HCT116 (cell line): Measurements from ENCODE around the gene NFIA. TPM values are rescaled to one million over a fixed set of nuclear protein-coding genes. Genes with fewer than 3 reads are reported as not detected.

Experiments
- ATAC-seq: fragments of 200-7000 bp; cut with Tn5 transposase; 2 replicates; pipeline ENCODE4 v1.9.1; 2020; ENCODE audit warnings: mild to moderate bottlenecking, moderate library complexity
- BruUV-seq: library from RNA; stranded (reverse); fragments of 400-500 nt; replicated peaks from 2 replicates; lab custom pipeline; 2021; lab: Mats Ljungman, UMichigan
- CTCF ChIA-PET: fragments of 300-600 bp; sonication (Branson Sonifier 250); formaldehyde crosslinking; loops from one replicate; lab custom pipeline; 2021; ENCODE audit warnings: antibody characterized with exemption; lab: Charles Lee
- POLR2A ChIA-PET: fragments of 300-600, 350-600 bp; sonication (Branson Sonifier 250); formaldehyde crosslinking; loops from one replicate; lab custom pipeline; 2021; ENCODE audit warnings: antibody characterized with exemption; lab: Charles Lee
- RAD21 ChIA-PET, 2 experiments: fragments of 300-600 bp; sonication (Branson Sonifier 250); formaldehyde crosslinking; loops; one replicate each; lab custom pipeline; 2023; ENCODE audit warnings: low total read pairs in 2 of 2; ENCODE audit not compliant: uncharacterized antibody in 2 of 2, unreplicated experiment in 2 of 2, low non-redundant PET in 1 of 2; lab: Charles Lee
- DNase-seq: peaks from one replicate; pipeline ENCODE4 v3.0.0-alpha.2; 2010; ENCODE audit warnings: low read depth, low spot score
- H2AFZ ChIP-seq: fragments of 200-600 bp; shearing (Covaris generic), sonication (generic); 2 replicates; pipeline ENCODE4 v1.6.1; 2017; ENCODE audit warnings: low read depth, mixed run types, mixed read lengths, antibody characterized with exemption, low read length; ENCODE audit not compliant: poor library complexity, severe bottlenecking
- H3K27ac ChIP-seq: 2 replicates; pipeline ENCODE4 v1.5.1; 2012; ENCODE audit warnings: low read depth, low read length
- H3K27me3 ChIP-seq: fragments of 200-600 bp; sonication (generic); 2 replicates; pipeline ENCODE4 v1.6.1; 2016; ENCODE audit warnings: mixed run types, low read length, mixed read lengths; ENCODE audit not compliant: insufficient read depth
- H3K36me3 ChIP-seq, 2 experiments: fragments of 200-500 bp in 1 of 2; fragments of 200-600 bp in 1 of 2; sonication (Bioruptor generic) in 1 of 2; sonication (generic) in 1 of 2; 2 replicates each; pipeline versions ENCODE4 v1.5.1 to v1.6.1; 2014 to 2016; ENCODE audit warnings: low read length in 2 of 2, inconsistent platforms in 1 of 2, mixed read lengths in 1 of 2, mixed run types in 1 of 2; ENCODE audit not compliant: insufficient read depth in 2 of 2, control insufficient read depth in 1 of 2
- H3K4me1 ChIP-seq, 2 experiments: fragments of 200-600 bp in 1 of 2; sonication (generic) in 1 of 2; 2 replicates each; pipeline versions ENCODE4 v1.5.1 to v1.6.1; 2012 to 2017; ENCODE audit warnings: low read length in 2 of 2, inconsistent platforms in 1 of 2, mild to moderate bottlenecking in 1 of 2, mixed read lengths in 1 of 2, mixed run types in 1 of 2, moderate library complexity in 1 of 2; ENCODE audit not compliant: insufficient read depth in 2 of 2, control insufficient read depth in 1 of 2
- H3K4me2 ChIP-seq: fragments of 200-600 bp; sonication (generic); 2 replicates; pipeline ENCODE4 v1.6.1; 2017; ENCODE audit warnings: mixed run types, low read length, mixed read lengths
- H3K4me3 ChIP-seq, 2 experiments: fragments of 200-600 bp in 1 of 2; sonication (generic) in 1 of 2; replicated peaks in 1 of 2; 2 replicates each; pipeline ENCODE4 v1.5.1; 2011 to 2016; ENCODE audit warnings: low read length in 2 of 2, control low read depth in 1 of 2, low read depth in 1 of 2, mild to moderate bottlenecking in 1 of 2, mixed read lengths in 1 of 2, mixed run types in 1 of 2
- H3K79me2 ChIP-seq: fragments of 200-600 bp; sonication (generic); 2 replicates; pipeline ENCODE4 v1.6.1; 2017; ENCODE audit warnings: mild to moderate bottlenecking, mixed run types, low read length, moderate library complexity, mixed read lengths; ENCODE audit not compliant: insufficient read depth
- H3K9ac ChIP-seq: fragments of 200-600 bp; sonication (generic); 2 replicates; pipeline ENCODE4 v1.6.1; 2016; ENCODE audit warnings: low read length, mixed read lengths
- H3K9me2 ChIP-seq: fragments of 200-600 bp; sonication (generic), shearing (Covaris generic); 2 replicates; pipeline ENCODE4 v1.6.1; 2017; ENCODE audit warnings: mixed run types, mild to moderate bottlenecking, moderate library complexity; ENCODE audit not compliant: insufficient read depth
- H3K9me3 ChIP-seq, 2 experiments: fragments of 200-500 bp in 1 of 2; fragments of 200-600 bp in 1 of 2; sonication (Bioruptor generic) in 1 of 2; sonication (generic) in 1 of 2; 2 replicates each; pipeline ENCODE4 v1.6.1; 2014 to 2017; ENCODE audit warnings: low read length in 2 of 2, mixed read lengths in 2 of 2, inconsistent platforms in 1 of 2, low read depth in 1 of 2, mild to moderate bottlenecking in 1 of 2, mixed run types in 1 of 2, moderate library complexity in 1 of 2; ENCODE audit not compliant: control insufficient read depth in 1 of 2, insufficient read depth in 1 of 2
- H4K20me1 ChIP-seq: fragments of 200-600 bp; sonication (generic), shearing (Covaris generic); 2 replicates; pipeline ENCODE4 v1.6.1; 2017; ENCODE audit warnings: mixed run types, mild to moderate bottlenecking, moderate library complexity; ENCODE audit not compliant: insufficient read depth
- CBX3 ChIP-seq: IDR thresholded peaks from 2 replicates; pipeline ENCODE4 v1.6.1; 2012; ENCODE audit warnings: low read depth
- CTCF ChIP-seq, 3 experiments: fragments of 200-600 bp in 1 of 3; sonication (generic) in 1 of 3; IDR thresholded peaks in 2 of 3; conservative IDR thresholded peaks in 1 of 3; 2 replicates each; pipeline ENCODE4 v1.5.1; 2012 to 2017; ENCODE audit warnings: low read depth in 2 of 3, low read length in 2 of 3, antibody characterized with exemption in 1 of 3, borderline replicate concordance in 1 of 3, control low read depth in 1 of 3, mild to moderate bottlenecking in 1 of 3, mixed read lengths in 1 of 3, mixed run types in 1 of 3, moderate library complexity in 1 of 3; ENCODE audit not compliant: insufficient read depth in 1 of 3
- EZH2 ChIP-seq: fragments of 200-600 bp; sonication (generic); IDR thresholded peaks from 2 replicates; pipeline ENCODE4 v1.6.1; 2017; ENCODE audit warnings: antibody characterized with exemption, mixed run types
- JUND ChIP-seq: IDR thresholded peaks from 2 replicates; pipeline ENCODE4 v1.6.1; 2012
- MAX ChIP-seq: IDR thresholded peaks from 2 replicates; pipeline ENCODE4 v1.6.1; 2012
- POLR2A ChIP-seq: IDR thresholded peaks from 2 replicates; pipeline ENCODE4 v1.7.0; 2011; ENCODE audit warnings: borderline replicate concordance; ENCODE audit not compliant: insufficient read depth, insufficient read length; ENCODE audit errors: extremely low read depth
- RAD21 ChIP-seq: IDR thresholded peaks from 2 replicates; pipeline ENCODE4 v1.6.1; 2012; ENCODE audit warnings: low read depth, mild to moderate bottlenecking
- SRF ChIP-seq: IDR thresholded peaks from 2 replicates; pipeline ENCODE4 v1.6.1; 2012; ENCODE audit warnings: low read depth
- TCF7L2 ChIP-seq: IDR thresholded peaks from 2 replicates; pipeline ENCODE4 v1.7.0; 2011; ENCODE audit warnings: borderline replicate concordance, inconsistent platforms; ENCODE audit not compliant: insufficient read depth, insufficient read length; ENCODE audit errors: extremely low read depth
- ZFX ChIP-seq: fragments of 450-650 bp; IDR thresholded peaks from 2 replicates; pipeline ENCODE4 v1.6.1; 2017
- ZNF274 ChIP-seq: fragments of 200-500 bp; sonication (Bioruptor generic); IDR thresholded peaks from 2 replicates; pipeline ENCODE4 v1.6.1; 2014; ENCODE audit warnings: mild to moderate bottlenecking, low read depth, low read length, inconsistent platforms
- intact Hi-C: fragments of 100-400 bp; cut with micrococcal nuclease; formaldehyde crosslinking; loops from 2 replicates; pipeline ENCODE4 v1.10.0; 2022
- total RNA-seq: library from RNA; stranded (reverse); gene quantifications from one replicate; pipeline ENCODE4 v1.2.1, GENCODE V29; 2021; ENCODE audit not compliant: unreplicated experiment

The NFIA gene
- total RNA-seq, 1 experiment from 2014 or later: 17.2 TPM

- no peak overlapping the region for H3K27ac ChIP-seq
- ChIA-PET POLR2A (no interaction called here), RAD21 (no interaction called here), CTCF (no interaction called here)
- H3K9me2 ChIP-seq: no peaks in the 10 kb centered on the region
- no peak overlapping the region for H3K4me2 ChIP-seq
- H3K36me3 ChIP-seq: no peaks in the 10 kb centered on the region
- no peaks in the 10 kb centered on the region for H3K9me3 ChIP-seq
- no peak overlapping the region for H3K9ac ChIP-seq
- H3K27me3 ChIP-seq: no peaks in the 10 kb centered on the region
- BruUV-seq: no TSS peak
- DNase-seq (no peak), ATAC-seq (no peak)
- H3K4me3 ChIP-seq: no peak overlapping the region
- TF ChIP-seq ZFX (no peak), RAD21 (no peak), JUND (no peak), EZH2 (no peak), CTCF (IDR thresholded peaks at IDR 0.05 in 2 of 3, conservative IDR thresholded peaks at IDR 0.05 in 1 of 3; ENCODE audit: borderline replicate concordance in 1 of 3, insufficient read depth in 1 of 3, low read depth in 2 of 3, low read length in 2 of 3) (no peak)
- no peaks in the 10 kb centered on the region for H3K4me1 ChIP-seq
- no peak overlapping the region for H2AFZ ChIP-seq
- intact Hi-C loops: no loop called here
- H3K79me2 ChIP-seq: no peaks in the 10 kb centered on the region
- no peaks in the 10 kb centered on the region for H4K20me1 ChIP-seq
Measured at GRCh38 chr1:61322008-61322744, 239.8 kb downstream of the NFIA start.

- no peak for TF ChIP-seq EZH2
- TF ChIP-seq ZNF274: no peak
- TF ChIP-seq CBX3: no peak
- TF ChIP-seq TCF7L2: no peak
- no peak for TF ChIP-seq POLR2A
- TF ChIP-seq SRF: no peak
- no peak for TF ChIP-seq MAX
- no peaks in the 10 kb centered on the region for H4K20me1 ChIP-seq
Measured at GRCh38 chr1:61322769-61323168, 240.4 kb downstream of the NFIA start.

More at GRCh38 chr1:61322769-61323168, 240.4 kb downstream of the NFIA start:
- CTCF ChIA-PET: no interaction called here
- Histone ChIP-seq H3K9ac (no peak overlapping the region), H3K4me3 (no peak overlapping the region), H3K4me1 (no peaks in the 10 kb centered on the region), H3K27me3 (no peaks in the 10 kb centered on the region), H3K9me3 (no peaks in the 10 kb centered on the region), H3K27ac (no peak overlapping the region), H3K4me2 (no peak overlapping the region), H3K9me2 (no peaks in the 10 kb centered on the region), H3K36me3 (no peaks in the 10 kb centered on the region), H3K79me2 (no peaks in the 10 kb centered on the region), H2AFZ (no peak overlapping the region)
- ATAC-seq: no peak
- RAD21 ChIA-PET: no interaction called here
- intact Hi-C loops: no loop called here
- POLR2A ChIA-PET: no interaction called here
- no peak for DNase-seq
- no TSS peak for BruUV-seq
